ENCODE data around the gene MAGEA4.

Gene MAGEA4

GRCh38 chrX:151912780-151913179 lies at the start of gene MAGEA4:
Gene MAGEA4, plus strand, starts transcription at chrX:151912889. Its CDS starts 10,776 bp downstream, at chrX:151923665.
- H3K27me3 Mint-ChIP-seq: no peaks in the 10 kb centered on the region
- CTCF ChIA-PET: no interaction called here
- H3K4me3 Mint-ChIP-seq: no peak within 1 kb of the TSS
- H3K9me3 Mint-ChIP-seq: no peaks in the 10 kb centered on the region
- H3K4me1 Mint-ChIP-seq: no peaks in the 10 kb centered on the region
- DNase-seq: no peak
- no peak within 1 kb of the TSS for H3K27ac Mint-ChIP-seq
- H3K36me3 Mint-ChIP-seq: no peaks in the 10 kb centered on the region

- H3K9me3 Mint-ChIP-seq: no peaks in the 10 kb centered on the region
- no peaks in the 10 kb centered on the region for H3K27me3 Mint-ChIP-seq
- H3K4me3 Mint-ChIP-seq: no peak overlapping the region
- no peaks in the 10 kb centered on the region for H3K4me1 Mint-ChIP-seq
- no peaks in the 10 kb centered on the region for H3K36me3 Mint-ChIP-seq
- H3K27ac Mint-ChIP-seq: no peak overlapping the region
- CTCF ChIA-PET: no interaction called here
- DNase-seq: no peak
Measured at GRCh38 chrX:151870602-151871001, 42.1 kb upstream of the MAGEA4 start.

- no peak for DNase-seq
- H3K27ac Mint-ChIP-seq: no peak overlapping the region
- no peaks in the 10 kb centered on the region for H3K27me3 Mint-ChIP-seq
- H3K36me3 Mint-ChIP-seq: no peaks in the 10 kb centered on the region
- H3K9me3 Mint-ChIP-seq: no peaks in the 10 kb centered on the region
- H3K4me1 Mint-ChIP-seq: no peaks in the 10 kb centered on the region
- H3K4me3 Mint-ChIP-seq: no peak overlapping the region
- CTCF ChIA-PET: no interaction called here
Measured at GRCh38 chrX:151871244-151871643, 41.4 kb upstream of the MAGEA4 start.

GRCh38 chrX:151873096-151873495 lies 39.6 kb upstream of the MAGEA4 start:
- CTCF ChIA-PET: no interaction called here
- H3K4me1 Mint-ChIP-seq: no peaks in the 10 kb centered on the region
- H3K36me3 Mint-ChIP-seq: no peaks in the 10 kb centered on the region
- no peak for DNase-seq
- H3K4me3 Mint-ChIP-seq: no peak overlapping the region
- no peaks in the 10 kb centered on the region for H3K9me3 Mint-ChIP-seq
- H3K27me3 Mint-ChIP-seq: no peaks in the 10 kb centered on the region
- no peak overlapping the region for H3K27ac Mint-ChIP-seq

- Mint-ChIP-seq H3K27me3 (no peaks in the 10 kb centered on the region), H3K4me1 (no peaks in the 10 kb centered on the region), H3K9me3 (no peaks in the 10 kb centered on the region), H3K4me3 (no peak overlapping the region), H3K27ac (no peak overlapping the region), H3K36me3 (no peaks in the 10 kb centered on the region)
- CTCF ChIA-PET: no interaction called here
- DNase-seq: no peak
Measured at GRCh38 chrX:151875270-151876026, 37.2 kb upstream of the MAGEA4 start.

- Mint-ChIP-seq H3K36me3 (no peaks in the 10 kb centered on the region), H3K4me3 (no peak overlapping the region), H3K27ac (no peak overlapping the region), H3K4me1 (no peaks in the 10 kb centered on the region), H3K9me3 (no peaks in the 10 kb centered on the region), H3K27me3 (no peaks in the 10 kb centered on the region)
- CTCF ChIA-PET: no interaction called here
- no peak for DNase-seq
Measured at GRCh38 chrX:151878574-151878973, 34.1 kb upstream of the MAGEA4 start.

GRCh38 chrX:151879856-151880255 lies 32.8 kb upstream of the MAGEA4 start:
- Mint-ChIP-seq H3K4me3 (no peak overlapping the region), H3K27ac (no peak overlapping the region), H3K9me3 (no peaks in the 10 kb centered on the region), H3K27me3 (no peaks in the 10 kb centered on the region), H3K4me1 (no peaks in the 10 kb centered on the region), H3K36me3 (no peaks in the 10 kb centered on the region)
- DNase-seq: no peak
- CTCF ChIA-PET: no interaction called here

GRCh38 chrX:151880895-151881294 lies 31.8 kb upstream of the MAGEA4 start:
- Mint-ChIP-seq H3K4me3 (no peak overlapping the region), H3K27ac (no peak overlapping the region), H3K36me3 (no peaks in the 10 kb centered on the region), H3K27me3 (no peaks in the 10 kb centered on the region), H3K9me3 (no peaks in the 10 kb centered on the region), H3K4me1 (no peaks in the 10 kb centered on the region)
- DNase-seq: no peak
- CTCF ChIA-PET: no interaction called here

GRCh38 chrX:151889421-151889820 lies 23.3 kb upstream of the MAGEA4 start:
- no peak overlapping the region for H3K27ac Mint-ChIP-seq
- peaks cover 3% of the 10 kb centered on the region for H3K9me3 Mint-ChIP-seq
- no peaks in the 10 kb centered on the region for H3K4me1 Mint-ChIP-seq
- CTCF ChIA-PET: no interaction called here
- H3K36me3 Mint-ChIP-seq: no peaks in the 10 kb centered on the region
- H3K4me3 Mint-ChIP-seq: no peak overlapping the region
- no peak for DNase-seq
- H3K27me3 Mint-ChIP-seq: no peaks in the 10 kb centered on the region

GRCh38 chrX:151896734-151897474 lies 15.8 kb upstream of the MAGEA4 start:
- Mint-ChIP-seq H3K9me3 (no peaks in the 10 kb centered on the region), H3K27me3 (no peaks in the 10 kb centered on the region), H3K4me3 (no peak overlapping the region), H3K27ac (no peak overlapping the region), H3K36me3 (no peaks in the 10 kb centered on the region), H3K4me1 (no peaks in the 10 kb centered on the region)
- DNase-seq: no peak
- CTCF ChIA-PET: no interaction called here

GRCh38 chrX:151899622-151900021 lies 13.1 kb upstream of the MAGEA4 start:
- H3K9me3 Mint-ChIP-seq: no peaks in the 10 kb centered on the region
- H3K4me3 Mint-ChIP-seq: no peak overlapping the region
- no peaks in the 10 kb centered on the region for H3K27me3 Mint-ChIP-seq
- H3K4me1 Mint-ChIP-seq: no peaks in the 10 kb centered on the region
- no peak overlapping the region for H3K27ac Mint-ChIP-seq
- H3K36me3 Mint-ChIP-seq: no peaks in the 10 kb centered on the region
- CTCF ChIA-PET: no interaction called here
- DNase-seq: no peak

GRCh38 chrX:151901826-151902225 lies 10.9 kb upstream of the MAGEA4 start:
- CTCF ChIA-PET: no interaction called here
- no peaks in the 10 kb centered on the region for H3K9me3 Mint-ChIP-seq
- H3K4me1 Mint-ChIP-seq: no peaks in the 10 kb centered on the region
- no peaks in the 10 kb centered on the region for H3K36me3 Mint-ChIP-seq
- H3K4me3 Mint-ChIP-seq: no peak overlapping the region
- no peaks in the 10 kb centered on the region for H3K27me3 Mint-ChIP-seq
- no peak overlapping the region for H3K27ac Mint-ChIP-seq
- no peak for DNase-seq

GRCh38 chrX:151902813-151903591 lies 9.7 kb upstream of the MAGEA4 start:
- Mint-ChIP-seq H3K4me1 (no peaks in the 10 kb centered on the region), H3K36me3 (no peaks in the 10 kb centered on the region), H3K27me3 (no peaks in the 10 kb centered on the region), H3K9me3 (no peaks in the 10 kb centered on the region), H3K27ac (no peak overlapping the region), H3K4me3 (no peak overlapping the region)
- DNase-seq: no peak
- CTCF ChIA-PET: no interaction called here

GRCh38 chrX:151904989-151905388 lies 7.7 kb upstream of the MAGEA4 start:
- H3K27me3 Mint-ChIP-seq: no peaks in the 10 kb centered on the region
- no peaks in the 10 kb centered on the region for H3K36me3 Mint-ChIP-seq
- no peaks in the 10 kb centered on the region for H3K4me1 Mint-ChIP-seq
- H3K4me3 Mint-ChIP-seq: no peak overlapping the region
- no peak for DNase-seq
- H3K27ac Mint-ChIP-seq: no peak overlapping the region
- H3K9me3 Mint-ChIP-seq: no peaks in the 10 kb centered on the region
- CTCF ChIA-PET: no interaction called here

GRCh38 chrX:151912221-151912620 lies 468 bp upstream of the MAGEA4 start:
- Mint-ChIP-seq H3K9me3 (no peaks in the 10 kb centered on the region), H3K36me3 (no peaks in the 10 kb centered on the region), H3K27ac (no peak overlapping the region), H3K4me3 (no peak overlapping the region), H3K4me1 (no peaks in the 10 kb centered on the region), H3K27me3 (no peaks in the 10 kb centered on the region)
- DNase-seq: no peak
- CTCF ChIA-PET: no interaction called here

Data from activated naive CD4-positive, alpha-beta T cell treated with anti-CD3 and anti-CD28 coated beads, Interleukin-2, amount 10 ng/mL, durations not matched to agents 7 days and 5 days (primary cell).